ENCODE data around the gene CELF1. TPM values are rescaled to one million over a fixed set of nuclear protein-coding genes. Genes with fewer than 3 reads are reported as not detected.

The CELF1 gene
- total and polyA plus RNA-seq, 2 of the 13 experiments (the other 11 are each of a cell fraction or from before 2014, with no cell fraction given) = 69.0 to 80.1 TPM

- no peaks in the 10 kb centered on the region for H4K20me1 ChIP-seq (ENCODE audit: insufficient read depth, low read length)
- ChIA-PET POLR2A (interaction anchor here (0.7 to 3.0 kb wide), 14 partner anchors 9 to 180 kb away, joined by 3 to 68 read pairs (median 5); partner anchors contain the start of genes NR1H3, PSMC3, RAPSN and SLC39A13), CTCF (ENCODE audit: low intra/inter-chr PET ratio, low total read pairs) (no interaction called here)
- in situ Hi-C loops (cut with HindIII; ENCODE audit: extremely low pct_ligation_motif_present, low pct_unique_long_range_greater_than_20kb) (no loop called here), intact Hi-C loops (cut with micrococcal nuclease; ENCODE audit: unreplicated experiment) (loop anchor here (5.0 kb wide), 1 partner anchor 720 kb away; the partner anchor contains the start of gene F2)
- H3K27me3 ChIP-seq (ENCODE audit: control insufficient read depth in 1 of 2, insufficient read depth in 2 of 2, low read length in 2 of 2) = no peaks in the 10 kb centered on the region; a peak in 1 of 5 replicates
- BruUV-seq (replicated peaks) = no TSS peak
- FAIRE-seq (no peak), ATAC-seq (peak; percentile 37), DNase-seq (ENCODE audit: low spot score) (no peak)
- H3K4me3 ChIP-seq (replicated peaks in 1 of 3; ENCODE audit: insufficient read depth in 1 of 3, low read depth in 2 of 3, low read length in 3 of 3) = peak overlapping the region; percentile 70 to 80 (median 78)
- H2AFZ ChIP-seq (ENCODE audit: low read length) = peak overlapping the region; percentile 78
- 18% methylated on average over 11 of the region's 11 CpGs for WGBS (ENCODE audit: low lambda C conversion rate)
- H3K27ac ChIP-seq (ENCODE audit: extremely low read length, insufficient read depth, low read length) = peak overlapping the region; percentile 97
- no peaks in the 10 kb centered on the region for H3K79me2 ChIP-seq (ENCODE audit: insufficient read depth, low read length)
- H3K4me1 ChIP-seq (ENCODE audit: insufficient read depth, low read length) = peaks cover 78% of the 10 kb centered on the region
- H3K4me2 ChIP-seq (ENCODE audit: low read depth, low read length) = peak overlapping the region; percentile 90
- H3K9ac ChIP-seq (ENCODE audit: insufficient read depth, low read depth, low read length) = peak overlapping the region; percentile 88
- H3K9me3 ChIP-seq (ENCODE audit: low read length) = no peaks in the 10 kb centered on the region
- no peaks in the 10 kb centered on the region; a peak in 1 of 5 replicates for H3K36me3 ChIP-seq (replicated peaks in 1 of 2; ENCODE audit: control insufficient read depth in 1 of 2, insufficient read depth in 2 of 2, low read length in 2 of 2)
- TF ChIP-seq ZNF501 (CRISPR knock-in tag; IDR thresholded peaks at IDR 0.05) (peak; percentile 5; the same call in 1 of the 2 replicates), ZNF331 (CRISPR knock-in tag; IDR thresholded peaks at IDR 0.05) (no peak), ZNF121 (CRISPR knock-in tag; IDR thresholded peaks at IDR 0.05) (no peak), HNF4G (IDR thresholded peaks at IDR 0.05; ENCODE audit: borderline replicate concordance, low read depth, low read length) (no peak), HNF4G (CRISPR knock-in tag; IDR thresholded peaks at IDR 0.05; ENCODE audit: borderline replicate concordance, low read depth) (no peak), NPAS2 (CRISPR knock-in tag; IDR thresholded peaks at IDR 0.05; ENCODE audit: borderline replicate concordance) (no peak), CEBPG (CRISPR knock-in tag; IDR thresholded peaks at IDR 0.05) (0 out of 2 replicates have a peak, but pooled peaks have one; percentile 2), CHD4 (IDR thresholded peaks at IDR 0.05; ENCODE audit: borderline replicate concordance, low read length) (peak; percentile 37; the same call in 1 of the 2 replicates), ZNF776 (CRISPR knock-in tag; IDR thresholded peaks at IDR 0.05) (no peak), ZNF564 (CRISPR knock-in tag; IDR thresholded peaks at IDR 0.05) (peak; percentile 100), ZNF460 (CRISPR knock-in tag; IDR thresholded peaks at IDR 0.05; ENCODE audit: borderline replicate concordance) (no peak), ZSCAN31 (CRISPR knock-in tag; IDR thresholded peaks at IDR 0.05; ENCODE audit: low read depth) (no peak), SIN3A (IDR thresholded peaks at IDR 0.05; ENCODE audit: borderline replicate concordance, low read depth, low read length) (no peak), NCOA1 (CRISPR knock-in tag; IDR thresholded peaks at IDR 0.05) (0 out of 2 replicates have a peak, but pooled peaks have one; percentile 60), NFE2 (CRISPR knock-in tag; IDR thresholded peaks at IDR 0.05) (no peak), TARDBP (CRISPR knock-in tag; IDR thresholded peaks at IDR 0.05) (0 out of 2 replicates have a peak, but pooled peaks have one; percentile 3)
- TF ChIP-seq, protein P1, sequence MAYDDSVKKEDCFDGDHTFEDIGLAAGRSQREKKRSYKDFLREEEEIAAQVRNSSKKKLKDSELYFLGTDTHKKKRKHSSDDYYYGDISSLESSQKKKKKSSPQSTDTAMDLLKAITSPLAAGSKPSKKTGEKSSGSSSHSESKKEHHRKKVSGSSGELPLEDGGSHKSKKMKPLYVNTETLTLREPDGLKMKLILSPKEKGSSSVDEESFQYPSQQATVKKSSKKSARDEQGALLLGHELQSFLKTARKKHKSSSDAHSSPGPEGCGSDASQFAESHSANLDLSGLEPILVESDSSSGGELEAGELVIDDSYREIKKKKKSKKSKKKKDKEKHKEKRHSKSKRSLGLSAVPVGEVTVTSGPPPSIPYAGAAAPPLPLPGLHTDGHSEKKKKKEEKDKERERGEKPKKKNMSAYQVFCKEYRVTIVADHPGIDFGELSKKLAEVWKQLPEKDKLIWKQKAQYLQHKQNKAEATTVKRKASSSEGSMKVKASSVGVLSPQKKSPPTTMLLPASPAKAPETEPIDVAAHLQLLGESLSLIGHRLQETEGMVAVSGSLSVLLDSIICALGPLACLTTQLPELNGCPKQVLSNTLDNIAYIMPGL (CRISPR knock-in tag; IDR thresholded peaks at IDR 0.05; ENCODE audit: borderline replicate concordance in 1 of 2, low read depth in 1 of 2) = 0 out of 4 replicates have a peak, but pooled peaks of 1 of the 2 experiments have one; percentile 4
- TF ChIP-seq, protein P2, sequence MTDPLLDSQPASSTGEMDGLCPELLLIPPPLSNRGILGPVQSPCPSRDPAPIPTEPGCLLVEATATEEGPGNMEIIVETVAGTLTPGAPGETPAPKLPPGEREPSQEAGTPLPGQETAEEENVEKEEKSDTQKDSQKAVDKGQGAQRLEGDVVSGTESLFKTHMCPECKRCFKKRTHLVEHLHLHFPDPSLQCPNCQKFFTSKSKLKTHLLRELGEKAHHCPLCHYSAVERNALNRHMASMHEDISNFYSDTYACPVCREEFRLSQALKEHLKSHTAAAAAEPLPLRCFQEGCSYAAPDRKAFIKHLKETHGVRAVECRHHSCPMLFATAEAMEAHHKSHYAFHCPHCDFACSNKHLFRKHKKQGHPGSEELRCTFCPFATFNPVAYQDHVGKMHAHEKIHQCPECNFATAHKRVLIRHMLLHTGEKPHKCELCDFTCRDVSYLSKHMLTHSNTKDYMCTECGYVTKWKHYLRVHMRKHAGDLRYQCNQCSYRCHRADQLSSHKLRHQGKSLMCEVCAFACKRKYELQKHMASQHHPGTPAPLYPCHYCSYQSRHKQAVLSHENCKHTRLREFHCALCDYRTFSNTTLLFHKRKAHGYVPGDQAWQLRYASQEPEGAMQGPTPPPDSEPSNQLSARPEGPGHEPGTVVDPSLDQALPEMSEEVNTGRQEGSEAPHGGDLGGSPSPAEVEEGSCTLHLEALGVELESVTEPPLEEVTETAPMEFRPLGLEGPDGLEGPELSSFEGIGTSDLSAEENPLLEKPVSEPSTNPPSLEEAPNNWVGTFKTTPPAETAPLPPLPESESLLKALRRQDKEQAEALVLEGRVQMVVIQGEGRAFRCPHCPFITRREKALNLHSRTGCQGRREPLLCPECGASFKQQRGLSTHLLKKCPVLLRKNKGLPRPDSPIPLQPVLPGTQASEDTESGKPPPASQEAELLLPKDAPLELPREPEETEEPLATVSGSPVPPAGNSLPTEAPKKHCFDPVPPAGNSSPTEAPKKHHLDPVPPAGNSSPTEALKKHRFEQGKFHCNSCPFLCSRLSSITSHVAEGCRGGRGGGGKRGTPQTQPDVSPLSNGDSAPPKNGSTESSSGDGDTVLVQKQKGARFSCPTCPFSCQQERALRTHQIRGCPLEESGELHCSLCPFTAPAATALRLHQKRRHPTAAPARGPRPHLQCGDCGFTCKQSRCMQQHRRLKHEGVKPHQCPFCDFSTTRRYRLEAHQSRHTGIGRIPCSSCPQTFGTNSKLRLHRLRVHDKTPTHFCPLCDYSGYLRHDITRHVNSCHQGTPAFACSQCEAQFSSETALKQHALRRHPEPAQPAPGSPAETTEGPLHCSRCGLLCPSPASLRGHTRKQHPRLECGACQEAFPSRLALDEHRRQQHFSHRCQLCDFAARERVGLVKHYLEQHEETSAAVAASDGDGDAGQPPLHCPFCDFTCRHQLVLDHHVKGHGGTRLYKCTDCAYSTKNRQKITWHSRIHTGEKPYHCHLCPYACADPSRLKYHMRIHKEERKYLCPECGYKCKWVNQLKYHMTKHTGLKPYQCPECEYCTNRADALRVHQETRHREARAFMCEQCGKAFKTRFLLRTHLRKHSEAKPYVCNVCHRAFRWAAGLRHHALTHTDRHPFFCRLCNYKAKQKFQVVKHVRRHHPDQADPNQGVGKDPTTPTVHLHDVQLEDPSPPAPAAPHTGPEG (CRISPR knock-in tag; IDR thresholded peaks at IDR 0.05) = no peak
Measured at GRCh38 chr11:47437218-47437745, 115.7 kb downstream of the CELF1 start.
